NT2/D1 (cell line): ENCODE measurements around the gene NT5DC2.

ENCODE experiments used
- DNase-seq: peaks from one replicate; pipeline ENCODE4 v3.0.0-alpha.2; 2011; ENCODE audit warnings: low read depth, low spot score
- H3K27me3 ChIP-seq: 2 replicates; pipeline ENCODE4 v1.6.0; 2011; ENCODE audit warnings: mild to moderate bottlenecking; ENCODE audit not compliant: insufficient read length, insufficient read depth
- H3K36me3 ChIP-seq: 2 replicates; pipeline ENCODE4 v1.6.1; 2011; ENCODE audit warnings: mild to moderate bottlenecking, low read length, mixed read lengths; ENCODE audit not compliant: insufficient read depth, insufficient read length
- H3K4me1 ChIP-seq: 2 replicates; pipeline ENCODE4 v1.5.1; 2011; ENCODE audit not compliant: insufficient read depth, insufficient read length
- H3K4me3 ChIP-seq: 2 replicates; pipeline ENCODE4 v1.5.1; 2011; ENCODE audit warnings: low read depth; ENCODE audit not compliant: insufficient read length
- H3K9ac ChIP-seq: 2 replicates; pipeline ENCODE4 v1.6.0; 2011; ENCODE audit warnings: low read depth; ENCODE audit not compliant: insufficient read length
- H3K9me3 ChIP-seq: 2 replicates; pipeline ENCODE4 v1.5.1; 2011; ENCODE audit warnings: mild to moderate bottlenecking, low read length; ENCODE audit not compliant: insufficient read depth
- SUZ12 ChIP-seq: IDR thresholded peaks from 2 replicates; pipeline ENCODE4 v1.6.1; 2011; ENCODE audit not compliant: insufficient read length, insufficient read depth; ENCODE audit errors: extremely low read depth
- YY1 ChIP-seq: IDR thresholded peaks from 2 replicates; pipeline ENCODE4 v1.6.1; 2011; ENCODE audit not compliant: insufficient read length, insufficient read depth
- ZNF274 ChIP-seq: IDR thresholded peaks from 2 replicates; pipeline ENCODE4 v1.6.1; 2011; ENCODE audit warnings: mild to moderate bottlenecking, low read depth, low read length

The NT5DC2 gene

GRCh38 chr3:52481819-52482521, 51.7 kb downstream of the NT5DC2 start:
- peaks cover 97% of the 10 kb centered on the region for H3K36me3 ChIP-seq
- no peak overlapping the region for H3K9ac ChIP-seq
- no peak overlapping the region for H3K4me3 ChIP-seq
- H3K27me3 ChIP-seq: no peaks in the 10 kb centered on the region
- peak; percentile 60 for DNase-seq
- H3K9me3 ChIP-seq: no peaks in the 10 kb centered on the region
- TF ChIP-seq SUZ12 (no peak), YY1 (no peak), ZNF274 (no peak)
- peaks cover 8% of the 10 kb centered on the region for H3K4me1 ChIP-seq

GRCh38 chr3:52480768-52481715, 52.6 kb downstream of the NT5DC2 start:
- Histone ChIP-seq H3K4me3 (no peak overlapping the region), H3K9ac (peak overlapping the region; percentile 2), H3K9me3 (no peaks in the 10 kb centered on the region), H3K27me3 (no peaks in the 10 kb centered on the region), H3K4me1 (peaks cover 8% of the 10 kb centered on the region), H3K36me3 (peaks cover 95% of the 10 kb centered on the region)
- no peak for DNase-seq
- TF ChIP-seq SUZ12 (no peak), YY1 (no peak), ZNF274 (no peak)

- no peak for DNase-seq
- Histone ChIP-seq H3K4me1 (peaks cover 6% of the 10 kb centered on the region), H3K27me3 (no peaks in the 10 kb centered on the region), H3K9me3 (no peaks in the 10 kb centered on the region), H3K9ac (no peak overlapping the region), H3K36me3 (peaks cover 95% of the 10 kb centered on the region), H3K4me3 (no peak overlapping the region)
- TF ChIP-seq ZNF274 (no peak), YY1 (no peak), SUZ12 (no peak)
Observed at GRCh38 chr3:52479877-52480575, 53.6 kb downstream of the NT5DC2 start.

GRCh38 chr3:52479037-52479876, 54.4 kb downstream of the NT5DC2 start:
- DNase-seq: no peak
- Histone ChIP-seq H3K27me3 (no peaks in the 10 kb centered on the region), H3K36me3 (peaks cover 93% of the 10 kb centered on the region), H3K9ac (no peak overlapping the region), H3K4me3 (no peak overlapping the region), H3K9me3 (no peaks in the 10 kb centered on the region), H3K4me1 (peaks cover 4% of the 10 kb centered on the region)
- TF ChIP-seq ZNF274 (no peak), SUZ12 (no peak), YY1 (no peak)

- no peaks in the 10 kb centered on the region for H3K9me3 ChIP-seq
- H3K9ac ChIP-seq: no peak overlapping the region
- no peaks in the 10 kb centered on the region for H3K27me3 ChIP-seq
- TF ChIP-seq ZNF274 (no peak), YY1 (no peak), SUZ12 (no peak)
- peaks cover 94% of the 10 kb centered on the region for H3K36me3 ChIP-seq
- no peak overlapping the region for H3K4me3 ChIP-seq
- no peak for DNase-seq
- no peaks in the 10 kb centered on the region for H3K4me1 ChIP-seq
Observed at GRCh38 chr3:52477796-52478095, 55.9 kb downstream of the NT5DC2 start.

- no peak overlapping the region for H3K4me3 ChIP-seq
- no peaks in the 10 kb centered on the region for H3K4me1 ChIP-seq
- no peak for TF ChIP-seq YY1
- TF ChIP-seq ZNF274: no peak
- no peak for TF ChIP-seq SUZ12
- H3K27me3 ChIP-seq: no peaks in the 10 kb centered on the region
- no peak overlapping the region for H3K9ac ChIP-seq
- H3K9me3 ChIP-seq: no peaks in the 10 kb centered on the region
- DNase-seq: no peak
- H3K36me3 ChIP-seq: peaks cover 94% of the 10 kb centered on the region
Observed at GRCh38 chr3:52477076-52477795, 56.4 kb downstream of the NT5DC2 start.
